ENCODE results near the gene PDGFC.

The PDGFC gene

GRCh38 chr4:156889616-156890594 lies 81.7 kb downstream of the PDGFC start:
- no peak for TF ChIP-seq CTCF (IDR thresholded peaks at IDR 0.05; ENCODE audit: low read depth, low read length, missing control alignments)
- H3K4me3 ChIP-seq (replicated peaks; ENCODE audit: low read depth, low read length), result no peak overlapping the region
- DNase-seq (ENCODE audit: extremely low read depth, low read depth), result no peak

GRCh38 chr4:156888762-156889161 lies 82.8 kb downstream of the PDGFC start:
- TF ChIP-seq CTCF (IDR thresholded peaks at IDR 0.05; ENCODE audit: low read depth, low read length, missing control alignments), result no peak
- H3K4me3 ChIP-seq (replicated peaks; ENCODE audit: low read depth, low read length), result no peak overlapping the region
- no peak for DNase-seq (ENCODE audit: extremely low read depth, low read depth)

GRCh38 chr4:156886481-156886880 lies 85.1 kb downstream of the PDGFC start:
- DNase-seq (ENCODE audit: extremely low read depth, low read depth), result no peak
- TF ChIP-seq CTCF (IDR thresholded peaks at IDR 0.05; ENCODE audit: low read depth, low read length, missing control alignments), result no peak
- H3K4me3 ChIP-seq (replicated peaks; ENCODE audit: low read depth, low read length), result no peak overlapping the region

GRCh38 chr4:156885374-156885773 lies 86.2 kb downstream of the PDGFC start:
- no peak for TF ChIP-seq CTCF (IDR thresholded peaks at IDR 0.05; ENCODE audit: low read depth, low read length, missing control alignments)
- H3K4me3 ChIP-seq (replicated peaks; ENCODE audit: low read depth, low read length), result no peak overlapping the region
- no peak for DNase-seq (ENCODE audit: extremely low read depth, low read depth)

- TF ChIP-seq CTCF (IDR thresholded peaks at IDR 0.05; ENCODE audit: low read depth, low read length, missing control alignments), result no peak
- no peak for DNase-seq (ENCODE audit: extremely low read depth, low read depth)
- no peak overlapping the region for H3K4me3 ChIP-seq (replicated peaks; ENCODE audit: low read depth, low read length)
Measured at GRCh38 chr4:156884183-156884582, 87.4 kb downstream of the PDGFC start.

- no peak for DNase-seq (ENCODE audit: extremely low read depth, low read depth)
- no peak overlapping the region for H3K4me3 ChIP-seq (replicated peaks; ENCODE audit: low read depth, low read length)
- no peak for TF ChIP-seq CTCF (IDR thresholded peaks at IDR 0.05; ENCODE audit: low read depth, low read length, missing control alignments)
Measured at GRCh38 chr4:156875704-156876103, 95.9 kb downstream of the PDGFC start.

All from HFF-Myc (cell line).